ENCODE data around the gene GSN. TPM values are rescaled to one million over a fixed set of nuclear protein-coding genes. Genes with fewer than 3 reads are reported as not detected.
A peak's percentile ranks its signal among the peaks of the same experiment; 100 is the strongest.

GSN gene
- total and polyA plus RNA-seq, 2 of the 13 experiments (the other 11 are each of a cell fraction or from before 2014, with no cell fraction given): 294 to 307 TPM

DNA sequence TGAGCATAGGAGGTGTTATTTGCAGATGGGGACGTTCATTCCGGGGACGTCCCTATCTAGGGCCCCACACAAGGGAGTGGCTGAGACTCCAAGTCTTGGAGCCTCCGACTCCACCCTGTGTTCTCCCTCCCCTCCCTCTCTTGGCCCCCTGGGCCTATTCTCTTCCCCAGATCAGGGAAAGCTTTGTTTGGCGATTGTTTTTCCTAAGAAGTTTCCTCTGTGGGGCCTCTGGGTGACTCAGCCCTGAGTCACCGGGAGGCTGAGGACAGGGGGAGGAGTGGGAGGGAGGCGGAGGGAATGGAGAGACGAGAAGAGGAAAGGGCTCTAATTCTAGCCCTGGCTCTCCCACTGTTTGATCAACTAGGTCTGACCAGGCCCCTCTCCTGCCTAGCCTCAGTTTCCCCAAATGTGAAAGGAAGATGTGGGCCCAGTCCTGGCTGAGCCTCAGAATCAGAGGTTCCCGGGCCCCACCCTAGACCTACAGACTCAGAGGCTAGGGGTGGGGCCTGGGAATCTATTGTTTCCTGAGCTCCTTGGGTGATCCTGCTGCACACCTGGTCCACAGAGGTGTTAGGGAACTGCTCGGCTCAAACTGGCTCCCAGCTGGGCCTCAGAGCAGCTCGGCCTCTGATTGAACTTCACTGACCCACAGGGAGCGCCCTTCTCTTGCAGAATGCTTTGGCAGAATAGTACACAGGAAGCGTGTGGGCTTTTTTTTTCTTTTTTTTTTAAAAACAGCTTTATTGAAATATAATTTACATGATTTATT lies 19.2 kb downstream of the GSN start (continued):
- TF ChIP-seq, protein P1, sequence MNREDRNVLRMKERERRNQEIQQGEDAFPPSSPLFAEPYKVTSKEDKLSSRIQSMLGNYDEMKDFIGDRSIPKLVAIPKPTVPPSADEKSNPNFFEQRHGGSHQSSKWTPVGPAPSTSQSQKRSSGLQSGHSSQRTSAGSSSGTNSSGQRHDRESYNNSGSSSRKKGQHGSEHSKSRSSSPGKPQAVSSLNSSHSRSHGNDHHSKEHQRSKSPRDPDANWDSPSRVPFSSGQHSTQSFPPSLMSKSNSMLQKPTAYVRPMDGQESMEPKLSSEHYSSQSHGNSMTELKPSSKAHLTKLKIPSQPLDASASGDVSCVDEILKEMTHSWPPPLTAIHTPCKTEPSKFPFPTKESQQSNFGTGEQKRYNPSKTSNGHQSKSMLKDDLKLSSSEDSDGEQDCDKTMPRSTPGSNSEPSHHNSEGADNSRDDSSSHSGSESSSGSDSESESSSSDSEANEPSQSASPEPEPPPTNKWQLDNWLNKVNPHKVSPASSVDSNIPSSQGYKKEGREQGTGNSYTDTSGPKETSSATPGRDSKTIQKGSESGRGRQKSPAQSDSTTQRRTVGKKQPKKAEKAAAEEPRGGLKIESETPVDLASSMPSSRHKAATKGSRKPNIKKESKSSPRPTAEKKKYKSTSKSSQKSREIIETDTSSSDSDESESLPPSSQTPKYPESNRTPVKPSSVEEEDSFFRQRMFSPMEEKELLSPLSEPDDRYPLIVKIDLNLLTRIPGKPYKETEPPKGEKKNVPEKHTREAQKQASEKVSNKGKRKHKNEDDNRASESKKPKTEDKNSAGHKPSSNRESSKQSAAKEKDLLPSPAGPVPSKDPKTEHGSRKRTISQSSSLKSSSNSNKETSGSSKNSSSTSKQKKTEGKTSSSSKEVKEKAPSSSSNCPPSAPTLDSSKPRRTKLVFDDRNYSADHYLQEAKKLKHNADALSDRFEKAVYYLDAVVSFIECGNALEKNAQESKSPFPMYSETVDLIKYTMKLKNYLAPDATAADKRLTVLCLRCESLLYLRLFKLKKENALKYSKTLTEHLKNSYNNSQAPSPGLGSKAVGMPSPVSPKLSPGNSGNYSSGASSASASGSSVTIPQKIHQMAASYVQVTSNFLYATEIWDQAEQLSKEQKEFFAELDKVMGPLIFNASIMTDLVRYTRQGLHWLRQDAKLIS (CRISPR knock-in tag; IDR thresholded peaks at IDR 0.05): no peak
- TF ChIP-seq, protein P2, sequence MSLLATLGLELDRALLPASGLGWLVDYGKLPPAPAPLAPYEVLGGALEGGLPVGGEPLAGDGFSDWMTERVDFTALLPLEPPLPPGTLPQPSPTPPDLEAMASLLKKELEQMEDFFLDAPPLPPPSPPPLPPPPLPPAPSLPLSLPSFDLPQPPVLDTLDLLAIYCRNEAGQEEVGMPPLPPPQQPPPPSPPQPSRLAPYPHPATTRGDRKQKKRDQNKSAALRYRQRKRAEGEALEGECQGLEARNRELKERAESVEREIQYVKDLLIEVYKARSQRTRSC (CRISPR knock-in tag; IDR thresholded peaks at IDR 0.05; ENCODE audit: low read depth): no peak
- TF ChIP-seq, protein P3, sequence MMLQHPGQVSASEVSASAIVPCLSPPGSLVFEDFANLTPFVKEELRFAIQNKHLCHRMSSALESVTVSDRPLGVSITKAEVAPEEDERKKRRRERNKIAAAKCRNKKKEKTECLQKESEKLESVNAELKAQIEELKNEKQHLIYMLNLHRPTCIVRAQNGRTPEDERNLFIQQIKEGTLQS (CRISPR knock-in tag; IDR thresholded peaks at IDR 0.05): peak; percentile 95
- TF ChIP-seq, protein P4, sequence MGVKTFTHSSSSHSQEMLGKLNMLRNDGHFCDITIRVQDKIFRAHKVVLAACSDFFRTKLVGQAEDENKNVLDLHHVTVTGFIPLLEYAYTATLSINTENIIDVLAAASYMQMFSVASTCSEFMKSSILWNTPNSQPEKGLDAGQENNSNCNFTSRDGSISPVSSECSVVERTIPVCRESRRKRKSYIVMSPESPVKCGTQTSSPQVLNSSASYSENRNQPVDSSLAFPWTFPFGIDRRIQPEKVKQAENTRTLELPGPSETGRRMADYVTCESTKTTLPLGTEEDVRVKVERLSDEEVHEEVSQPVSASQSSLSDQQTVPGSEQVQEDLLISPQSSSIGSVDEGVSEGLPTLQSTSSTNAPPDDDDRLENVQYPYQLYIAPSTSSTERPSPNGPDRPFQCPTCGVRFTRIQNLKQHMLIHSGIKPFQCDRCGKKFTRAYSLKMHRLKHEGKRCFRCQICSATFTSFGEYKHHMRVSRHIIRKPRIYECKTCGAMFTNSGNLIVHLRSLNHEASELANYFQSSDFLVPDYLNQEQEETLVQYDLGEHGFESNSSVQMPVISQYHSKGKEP (CRISPR knock-in tag; IDR thresholded peaks at IDR 0.05): no peak
- TF ChIP-seq, protein P5, sequence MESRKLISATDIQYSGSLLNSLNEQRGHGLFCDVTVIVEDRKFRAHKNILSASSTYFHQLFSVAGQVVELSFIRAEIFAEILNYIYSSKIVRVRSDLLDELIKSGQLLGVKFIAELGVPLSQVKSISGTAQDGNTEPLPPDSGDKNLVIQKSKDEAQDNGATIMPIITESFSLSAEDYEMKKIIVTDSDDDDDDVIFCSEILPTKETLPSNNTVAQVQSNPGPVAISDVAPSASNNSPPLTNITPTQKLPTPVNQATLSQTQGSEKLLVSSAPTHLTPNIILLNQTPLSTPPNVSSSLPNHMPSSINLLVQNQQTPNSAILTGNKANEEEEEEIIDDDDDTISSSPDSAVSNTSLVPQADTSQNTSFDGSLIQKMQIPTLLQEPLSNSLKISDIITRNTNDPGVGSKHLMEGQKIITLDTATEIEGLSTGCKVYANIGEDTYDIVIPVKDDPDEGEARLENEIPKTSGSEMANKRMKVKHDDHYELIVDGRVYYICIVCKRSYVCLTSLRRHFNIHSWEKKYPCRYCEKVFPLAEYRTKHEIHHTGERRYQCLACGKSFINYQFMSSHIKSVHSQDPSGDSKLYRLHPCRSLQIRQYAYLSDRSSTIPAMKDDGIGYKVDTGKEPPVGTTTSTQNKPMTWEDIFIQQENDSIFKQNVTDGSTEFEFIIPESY (CRISPR knock-in tag; IDR thresholded peaks at IDR 0.05): no peak
- peak; percentile 23; the same call in 1 of the 2 replicates for TF ChIP-seq POLR2G (IDR thresholded peaks at IDR 0.05; ENCODE audit: low read depth, low read length)
- no peak for TF ChIP-seq ZNF33B (CRISPR knock-in tag; IDR thresholded peaks at IDR 0.05)
- no peak for TF ChIP-seq ZNF550 (CRISPR knock-in tag; IDR thresholded peaks at IDR 0.05; ENCODE audit: borderline replicate concordance)
- peak; percentile 27 for TF ChIP-seq ZNF501 (CRISPR knock-in tag; IDR thresholded peaks at IDR 0.05)
- TF ChIP-seq AHR (CRISPR knock-in tag; IDR thresholded peaks at IDR 0.05): no peak
- TF ChIP-seq ZNF883 (CRISPR knock-in tag; IDR thresholded peaks at IDR 0.05; ENCODE audit: not compliant biosample characterization): no peak
- TF ChIP-seq MATR3 (CRISPR knock-in tag; IDR thresholded peaks at IDR 0.05): no peak
- TF ChIP-seq ZFP36 (IDR thresholded peaks at IDR 0.05; ENCODE audit: borderline replicate concordance, low read depth, low read length, partially characterized antibody): no peak
- TF ChIP-seq, protein P6, sequence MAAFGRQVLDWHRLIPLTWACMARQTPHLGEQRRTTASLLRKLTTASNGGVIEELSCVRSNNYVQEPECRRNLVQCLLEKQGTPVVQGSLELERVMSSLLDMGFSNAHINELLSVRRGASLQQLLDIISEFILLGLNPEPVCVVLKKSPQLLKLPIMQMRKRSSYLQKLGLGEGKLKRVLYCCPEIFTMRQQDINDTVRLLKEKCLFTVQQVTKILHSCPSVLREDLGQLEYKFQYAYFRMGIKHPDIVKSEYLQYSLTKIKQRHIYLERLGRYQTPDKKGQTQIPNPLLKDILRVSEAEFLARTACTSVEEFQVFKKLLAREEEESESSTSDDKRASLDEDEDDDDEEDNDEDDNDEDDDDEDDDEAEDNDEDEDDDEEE (CRISPR knock-in tag; IDR thresholded peaks at IDR 0.05): 0 out of 2 replicates have a peak, but pooled peaks have one; percentile 29
- TF ChIP-seq, protein P7, sequence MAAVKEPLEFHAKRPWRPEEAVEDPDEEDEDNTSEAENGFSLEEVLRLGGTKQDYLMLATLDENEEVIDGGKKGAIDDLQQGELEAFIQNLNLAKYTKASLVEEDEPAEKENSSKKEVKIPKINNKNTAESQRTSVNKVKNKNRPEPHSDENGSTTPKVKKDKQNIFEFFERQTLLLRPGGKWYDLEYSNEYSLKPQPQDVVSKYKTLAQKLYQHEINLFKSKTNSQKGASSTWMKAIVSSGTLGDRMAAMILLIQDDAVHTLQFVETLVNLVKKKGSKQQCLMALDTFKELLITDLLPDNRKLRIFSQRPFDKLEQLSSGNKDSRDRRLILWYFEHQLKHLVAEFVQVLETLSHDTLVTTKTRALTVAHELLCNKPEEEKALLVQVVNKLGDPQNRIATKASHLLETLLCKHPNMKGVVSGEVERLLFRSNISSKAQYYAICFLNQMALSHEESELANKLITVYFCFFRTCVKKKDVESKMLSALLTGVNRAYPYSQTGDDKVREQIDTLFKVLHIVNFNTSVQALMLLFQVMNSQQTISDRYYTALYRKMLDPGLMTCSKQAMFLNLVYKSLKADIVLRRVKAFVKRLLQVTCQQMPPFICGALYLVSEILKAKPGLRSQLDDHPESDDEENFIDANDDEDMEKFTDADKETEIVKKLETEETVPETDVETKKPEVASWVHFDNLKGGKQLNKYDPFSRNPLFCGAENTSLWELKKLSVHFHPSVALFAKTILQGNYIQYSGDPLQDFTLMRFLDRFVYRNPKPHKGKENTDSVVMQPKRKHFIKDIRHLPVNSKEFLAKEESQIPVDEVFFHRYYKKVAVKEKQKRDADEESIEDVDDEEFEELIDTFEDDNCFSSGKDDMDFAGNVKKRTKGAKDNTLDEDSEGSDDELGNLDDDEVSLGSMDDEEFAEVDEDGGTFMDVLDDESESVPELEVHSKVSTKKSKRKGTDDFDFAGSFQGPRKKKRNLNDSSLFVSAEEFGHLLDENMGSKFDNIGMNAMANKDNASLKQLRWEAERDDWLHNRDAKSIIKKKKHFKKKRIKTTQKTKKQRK (IDR thresholded peaks at IDR 0.05; ENCODE audit: low read length): no peak

Measured in HepG2 (cell line).